GM10266 (cell line): ENCODE measurements around the gene KMO.
A peak's percentile ranks its signal among the peaks of the same experiment; 100 is the strongest.

ENCODE experiments used
- DNase-seq: peaks from one replicate; pipeline ENCODE4 v3.0.0; 2012; ENCODE audit errors: extremely low spot score
- TF ChIP-seq, protein P1 (sequence below): IDR thresholded peaks from 2 replicates; pipeline ENCODE4 v1.5.1; 2012; ENCODE audit warnings: mild to moderate bottlenecking, low read depth; ENCODE audit not compliant: control insufficient read depth, insufficient read depth; ENCODE audit errors: missing control alignments

KMO gene

DNA sequence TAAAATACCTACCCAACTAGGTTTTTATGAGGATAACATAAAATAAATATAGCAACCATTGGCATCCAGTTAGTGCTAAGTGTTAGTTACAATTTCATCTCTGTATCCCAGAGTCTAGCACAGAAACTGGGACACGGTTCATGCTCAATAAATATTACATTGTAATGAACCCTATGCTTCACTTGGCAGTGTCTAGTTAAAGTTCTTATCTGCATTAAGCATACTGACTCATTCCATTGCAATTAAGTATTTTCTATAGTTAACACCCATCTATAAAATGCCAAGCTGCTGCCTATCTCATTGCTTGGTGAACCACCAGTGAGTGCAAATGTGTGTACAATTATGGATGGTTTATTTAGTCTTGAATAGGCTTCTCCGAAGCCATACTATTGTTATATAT lies 92.8 kb downstream of the KMO start:
- TF ChIP-seq, protein P1, sequence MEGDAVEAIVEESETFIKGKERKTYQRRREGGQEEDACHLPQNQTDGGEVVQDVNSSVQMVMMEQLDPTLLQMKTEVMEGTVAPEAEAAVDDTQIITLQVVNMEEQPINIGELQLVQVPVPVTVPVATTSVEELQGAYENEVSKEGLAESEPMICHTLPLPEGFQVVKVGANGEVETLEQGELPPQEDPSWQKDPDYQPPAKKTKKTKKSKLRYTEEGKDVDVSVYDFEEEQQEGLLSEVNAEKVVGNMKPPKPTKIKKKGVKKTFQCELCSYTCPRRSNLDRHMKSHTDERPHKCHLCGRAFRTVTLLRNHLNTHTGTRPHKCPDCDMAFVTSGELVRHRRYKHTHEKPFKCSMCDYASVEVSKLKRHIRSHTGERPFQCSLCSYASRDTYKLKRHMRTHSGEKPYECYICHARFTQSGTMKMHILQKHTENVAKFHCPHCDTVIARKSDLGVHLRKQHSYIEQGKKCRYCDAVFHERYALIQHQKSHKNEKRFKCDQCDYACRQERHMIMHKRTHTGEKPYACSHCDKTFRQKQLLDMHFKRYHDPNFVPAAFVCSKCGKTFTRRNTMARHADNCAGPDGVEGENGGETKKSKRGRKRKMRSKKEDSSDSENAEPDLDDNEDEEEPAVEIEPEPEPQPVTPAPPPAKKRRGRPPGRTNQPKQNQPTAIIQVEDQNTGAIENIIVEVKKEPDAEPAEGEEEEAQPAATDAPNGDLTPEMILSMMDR = no peak
- no peak for DNase-seq

DNA sequence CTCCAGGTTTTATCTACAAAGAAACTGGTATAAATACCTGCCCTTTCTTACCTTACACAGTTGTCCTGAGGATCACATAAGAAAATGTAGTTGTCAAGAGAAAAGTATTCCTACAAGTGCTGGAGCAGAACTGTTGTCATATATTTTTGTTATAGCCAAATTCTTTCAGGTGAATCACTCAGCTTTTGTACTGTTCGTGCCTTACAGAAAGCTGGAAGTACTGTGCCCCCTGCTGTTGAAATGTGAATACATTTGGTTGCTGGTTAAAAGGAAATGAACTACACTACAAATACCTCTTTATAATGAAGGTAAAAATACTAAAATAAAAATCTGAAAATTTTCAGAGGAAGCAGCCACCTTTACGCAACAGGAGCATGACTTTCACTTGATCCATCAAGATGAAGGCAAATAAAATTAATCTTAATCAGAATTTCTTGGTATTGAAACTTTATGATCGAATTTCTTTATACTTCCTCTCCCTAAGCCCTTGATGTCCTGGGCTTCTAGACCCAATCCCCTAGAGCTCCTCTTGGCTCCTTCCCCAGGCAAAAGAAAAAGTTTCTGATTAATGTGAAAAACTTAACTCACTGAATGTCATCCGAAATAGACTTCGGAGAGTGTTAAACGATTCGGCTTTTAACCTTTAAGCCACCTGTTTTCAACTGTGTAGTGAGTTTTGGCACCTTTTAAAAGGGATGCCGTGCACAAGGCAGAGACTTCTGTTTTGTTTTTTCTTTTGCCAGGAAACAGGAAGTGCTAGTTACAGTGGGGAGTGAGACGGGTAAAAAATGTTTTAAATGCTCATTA lies 95.5 kb downstream of the KMO start:
- DNase-seq = peak; percentile 37
- TF ChIP-seq, protein P1 = peak; percentile 53

DNA sequence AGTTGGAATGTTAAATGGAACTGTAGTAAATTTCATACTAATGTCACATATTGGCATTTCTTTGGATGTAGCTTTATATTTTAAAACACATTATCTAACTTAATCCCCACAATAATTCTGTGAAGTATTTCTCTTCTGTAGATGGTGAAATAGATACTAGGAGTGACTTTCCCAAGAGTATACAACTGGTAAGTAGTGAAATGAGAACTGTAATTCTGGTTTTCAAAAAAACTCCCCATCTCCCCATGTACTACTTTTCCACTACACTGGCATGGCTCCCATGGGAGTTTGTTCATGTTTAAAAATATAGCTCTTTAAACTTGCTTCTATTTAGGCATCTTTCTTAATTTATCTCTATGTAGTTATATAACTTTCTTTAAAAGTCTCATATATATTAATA lies 97.8 kb downstream of the KMO start:
- no peak for DNase-seq
- TF ChIP-seq, protein P1 = no peak

DNA sequence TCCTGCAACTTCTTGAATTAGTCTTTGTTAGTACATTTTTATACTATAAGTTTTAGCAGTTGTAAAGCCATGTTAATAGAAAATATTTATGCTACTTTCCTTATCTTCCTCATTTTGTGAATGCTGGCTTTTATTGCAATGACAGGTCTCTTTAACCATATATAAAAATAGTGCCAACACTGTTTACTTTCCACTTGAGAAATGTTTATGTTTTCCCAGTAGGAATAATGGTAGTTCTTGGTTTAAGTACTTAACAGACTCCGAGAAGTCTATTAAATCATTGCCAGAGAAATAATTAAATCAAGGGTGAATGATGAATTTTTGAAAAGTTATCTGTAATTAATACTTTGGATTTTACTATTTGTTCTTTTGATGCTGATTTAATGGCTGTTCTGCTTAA lies 98.3 kb downstream of the KMO start:
- no peak for DNase-seq
- TF ChIP-seq, protein P1 = no peak

DNA sequence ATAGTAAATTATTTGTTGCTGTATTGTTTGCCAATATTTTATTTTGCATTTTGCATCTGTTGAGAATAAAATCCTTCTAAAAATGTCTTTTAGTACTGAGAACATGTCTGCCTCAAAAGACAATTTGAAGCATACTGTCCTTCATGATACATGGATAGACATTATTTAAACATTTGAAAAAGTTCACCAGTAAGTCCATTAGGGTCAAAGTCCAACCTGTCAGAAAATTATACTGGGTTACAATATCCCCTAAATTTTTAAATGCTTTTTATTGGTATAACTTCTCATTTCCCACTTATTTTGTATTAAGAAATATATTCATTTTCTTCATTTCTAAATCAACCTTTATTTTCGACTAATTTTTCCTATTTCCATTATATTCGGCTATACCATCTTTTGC lies 98.7 kb downstream of the KMO start:
- TF ChIP-seq, protein P1 = no peak
- DNase-seq = no peak

DNA sequence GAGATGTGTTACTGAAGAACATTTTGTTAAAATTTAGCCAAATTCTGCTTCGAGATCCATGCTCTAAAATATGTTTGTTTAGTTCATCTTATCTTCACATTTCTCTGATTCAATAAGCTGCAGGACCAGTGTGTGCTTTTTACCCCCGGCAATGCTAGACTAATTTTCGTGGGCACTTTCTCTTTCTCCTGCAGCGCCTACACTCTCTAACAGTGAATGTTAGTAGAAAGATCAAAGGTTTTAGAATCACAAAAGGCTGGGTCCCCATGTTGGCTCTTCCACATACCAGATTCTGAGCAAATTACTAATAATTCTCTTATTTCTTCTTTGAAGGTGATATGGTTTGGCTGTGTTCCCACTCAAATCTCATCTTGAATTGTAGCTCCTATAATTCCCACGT lies 99.5 kb downstream of the KMO start:
- DNase-seq = no peak
- TF ChIP-seq, protein P1 = no peak

DNA sequence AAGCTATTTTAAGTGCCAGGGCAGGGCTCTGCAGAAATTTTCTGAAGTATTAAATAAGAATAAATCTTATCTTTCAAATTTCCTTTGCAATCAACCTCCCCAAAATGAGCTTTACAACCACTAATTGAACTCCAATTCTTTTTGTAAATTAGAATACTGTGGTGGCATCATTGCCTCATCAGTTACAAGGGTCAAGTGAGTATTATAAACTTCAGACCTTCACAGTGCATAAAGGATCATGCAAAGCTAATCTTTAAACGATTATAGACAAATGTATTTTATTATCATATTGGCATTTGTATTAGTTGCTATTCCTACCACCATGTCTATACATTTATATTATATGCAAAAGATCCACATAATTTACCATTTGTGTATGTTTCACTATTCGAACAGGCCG lies 100.8 kb downstream of the KMO start:
- TF ChIP-seq, protein P1 = no peak
- DNase-seq = no peak
